ENCODE results near the gene HOXD4.

Gene HOXD4

GRCh38 chr2:176156807-176157498 is 5.6 kb downstream of the HOXD4 start, which contains the start of gene HOXD3:
TSS of gene HOXD3 (plus strand) at chr2:176157307. CDS start at chr2:176169115, 11,808 bp downstream.
- DNase-seq (ENCODE audit: low spot score): no peak

- no peak for DNase-seq (ENCODE audit: low spot score)
These were observed 6.3 kb downstream of the HOXD4 start for GRCh38 chr2:176157499-176158185.

GRCh38 chr2:176158186-176158591 is 6.8 kb downstream of the HOXD4 start:
- DNase-seq (ENCODE audit: low spot score): no peak

- no peak for DNase-seq (ENCODE audit: low spot score)
These were observed 7.7 kb downstream of the HOXD4 start for GRCh38 chr2:176158855-176159662.

GRCh38 chr2:176159663-176160250 is 8.4 kb downstream of the HOXD4 start:
- DNase-seq (ENCODE audit: low spot score): no peak

- no peak for DNase-seq (ENCODE audit: low spot score)
These were observed 9.1 kb downstream of the HOXD4 start for GRCh38 chr2:176160251-176160985.

GRCh38 chr2:176160986-176161824 is 9.9 kb downstream of the HOXD4 start:
- no peak for DNase-seq (ENCODE audit: low spot score)

- DNase-seq (ENCODE audit: low spot score): no peak
These were observed 10.7 kb downstream of the HOXD4 start for GRCh38 chr2:176161825-176162626.

- no peak for DNase-seq (ENCODE audit: low spot score)
These were observed 11.7 kb downstream of the HOXD4 start for GRCh38 chr2:176162911-176163671.

GRCh38 chr2:176163672-176164056 is 12.3 kb downstream of the HOXD4 start:
- no peak for DNase-seq (ENCODE audit: low spot score)

GRCh38 chr2:176164201-176164600 is 12.9 kb downstream of the HOXD4 start:
- DNase-seq (ENCODE audit: low spot score): no peak

- no peak for DNase-seq (ENCODE audit: low spot score)
These were observed 13.4 kb downstream of the HOXD4 start for GRCh38 chr2:176164611-176165369.

- DNase-seq (ENCODE audit: low spot score): no peak
These were observed 14.2 kb downstream of the HOXD4 start for GRCh38 chr2:176165370-176166050.

- DNase-seq (ENCODE audit: low spot score): no peak
These were observed 14.9 kb downstream of the HOXD4 start for GRCh38 chr2:176166272-176166671.

- DNase-seq (ENCODE audit: low spot score): no peak
These were observed 16.0 kb downstream of the HOXD4 start for GRCh38 chr2:176167398-176167797.

- no peak for DNase-seq (ENCODE audit: low spot score)
These were observed 17.8 kb downstream of the HOXD4 start for GRCh38 chr2:176169181-176169580.

- no peak for DNase-seq (ENCODE audit: low spot score)
These were observed 18.4 kb downstream of the HOXD4 start for GRCh38 chr2:176169711-176170110.

Data from cerebellar cortex (tissue), 1 donor.